Stimulated activated CD8-positive, alpha-beta memory T cell treated with anti-CD3 and anti-CD28 coated beads, Interleukin-12 subunit alpha, Interleukin-12 subunit beta, amount 100 ng/mL, for 1 hour (primary cell): ENCODE results near the gene PCDHGA4.
"Not testable (repeated sequence)": the region's sequence is repeated elsewhere in the genome, so short reads cannot be mapped to it uniquely, and the experiment has no call there.

Source experiments
- DNase-seq: peaks from one replicate; pipeline ENCODE4 v3.0.0-alpha.2; 2020; ENCODE audit warnings: low read depth

PCDHGA4 gene

DNA sequence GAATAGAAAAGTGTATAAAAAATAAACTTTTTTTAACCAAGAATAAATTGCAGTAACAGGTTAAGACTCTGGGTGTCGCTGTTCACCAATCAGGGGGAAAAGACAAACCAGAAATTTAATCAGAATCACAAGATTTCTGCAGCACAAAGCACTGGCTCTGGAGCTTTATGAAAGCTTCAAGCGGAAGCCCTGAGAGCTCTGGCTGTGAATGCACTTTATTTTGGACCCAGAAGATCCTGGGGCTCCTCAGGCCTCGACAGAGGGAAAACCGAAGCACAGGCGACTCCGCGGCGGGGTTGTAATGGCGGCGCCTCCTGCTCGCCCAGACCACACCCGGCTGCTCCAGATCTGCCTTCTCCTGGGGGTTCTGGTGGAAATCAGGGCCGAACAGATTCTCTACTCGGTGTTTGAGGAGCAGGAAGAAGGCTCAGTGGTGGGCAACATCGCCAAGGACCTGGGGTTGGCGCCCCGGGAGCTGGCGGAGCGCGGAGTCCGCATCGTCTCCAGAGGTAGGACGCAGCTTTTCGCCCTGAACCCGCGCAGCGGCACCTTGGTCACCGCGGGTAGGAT lies at the start of gene PCDHGA4:
PCDHGA4 (plus strand) TSS at position 122 of the 570 bp plus-strand sequence; CDS start at position 209, 87 bp downstream.
- DNase-seq, result no peak

DNA sequence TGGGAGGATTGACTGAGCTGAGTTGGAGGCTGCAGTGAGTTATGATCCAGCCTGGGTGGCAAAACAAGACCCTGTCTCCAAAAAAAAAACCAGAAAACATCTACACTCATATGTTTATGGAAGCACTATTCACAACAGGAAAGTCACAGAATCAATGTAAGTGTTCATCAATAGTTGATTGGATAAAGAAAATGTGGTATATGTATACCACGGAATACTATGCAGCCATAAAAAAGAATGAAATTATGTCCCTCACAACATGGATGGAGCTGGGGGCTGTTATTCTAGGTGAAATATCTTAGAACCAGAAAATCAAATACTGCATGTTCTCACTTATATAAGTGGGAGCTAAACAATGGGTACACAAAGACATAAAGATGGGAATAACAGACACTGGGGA lies 48.2 kb upstream of the PCDHGA4 start:
- DNase-seq, result no peak

DNA sequence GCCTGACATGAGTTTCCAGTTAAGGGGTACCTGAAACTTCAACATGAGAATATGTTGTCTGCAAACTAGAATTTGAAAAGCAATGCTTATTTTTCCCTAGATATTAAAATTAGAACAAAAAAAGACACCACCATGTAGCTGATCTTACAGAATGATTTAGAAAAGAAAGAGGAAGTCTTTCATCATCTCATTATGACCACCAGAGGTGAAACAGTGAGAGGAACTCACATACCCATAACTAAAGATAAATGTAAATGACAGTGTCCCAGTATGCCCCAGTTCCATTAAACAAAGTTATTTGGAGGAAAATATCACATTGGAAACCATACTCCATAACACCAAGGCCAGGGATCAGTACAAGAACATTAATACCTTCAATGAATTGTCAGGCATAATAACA lies 41.1 kb upstream of the PCDHGA4 start:
- DNase-seq, result no peak

DNA sequence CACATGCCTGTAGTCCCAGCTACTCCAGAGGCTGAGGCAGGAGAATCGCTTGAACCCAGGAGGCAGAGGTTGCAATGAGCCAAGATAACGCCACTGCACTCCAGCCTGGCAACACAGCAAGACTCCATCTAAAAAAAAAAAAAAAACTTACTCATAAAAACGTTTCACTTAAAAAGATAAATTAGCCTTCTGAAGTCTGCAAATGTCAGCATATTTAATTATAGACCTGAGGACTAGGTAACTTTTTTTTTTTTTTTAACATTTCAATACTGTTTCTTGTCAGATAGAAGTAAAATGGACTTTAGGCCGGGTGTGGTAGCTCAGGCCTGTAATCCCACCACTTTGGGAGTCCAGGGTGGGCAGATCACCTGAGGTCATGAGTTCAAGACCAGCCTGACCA lies 37.9 kb upstream of the PCDHGA4 start:
- not testable (repeated sequence) for DNase-seq

DNA sequence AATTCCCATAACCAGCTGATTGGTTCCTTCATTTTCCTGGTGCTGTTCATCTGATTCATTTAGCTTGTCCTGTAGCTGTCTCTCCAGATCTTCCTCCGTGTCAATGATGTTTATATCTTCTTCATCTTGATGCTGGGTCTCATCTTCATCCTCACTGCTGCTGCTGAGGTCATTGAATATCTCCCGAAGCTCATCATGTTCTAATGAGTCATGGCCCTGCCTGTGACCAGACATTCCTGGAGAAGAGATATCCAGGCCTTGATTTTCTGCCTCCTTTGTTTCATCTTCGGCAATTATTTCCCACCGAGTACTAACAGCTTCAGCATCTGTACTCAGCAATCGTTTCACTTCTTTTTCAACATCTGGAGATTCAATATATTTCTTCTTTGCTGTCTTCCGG lies 35.6 kb upstream of the PCDHGA4 start:
- no peak for DNase-seq

DNA sequence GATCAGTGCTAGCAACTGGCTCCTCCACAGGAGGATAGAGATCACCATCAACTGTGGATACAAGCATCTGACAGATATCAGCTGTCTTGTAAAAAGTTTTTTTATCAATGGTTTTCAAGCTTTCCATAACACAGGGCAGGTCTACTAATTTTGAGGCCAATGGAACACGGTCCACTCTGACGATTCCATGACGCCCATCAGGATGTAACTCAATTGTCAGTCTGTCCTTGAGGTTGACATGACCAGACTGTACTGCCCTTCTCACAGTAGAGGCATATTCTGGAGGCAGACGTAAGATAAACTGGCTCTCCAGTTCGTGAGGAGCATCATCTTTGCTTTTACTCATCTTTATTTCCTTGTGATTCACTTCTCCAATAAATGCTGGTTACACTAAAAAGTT lies 35.1 kb upstream of the PCDHGA4 start:
- no peak for DNase-seq

DNA sequence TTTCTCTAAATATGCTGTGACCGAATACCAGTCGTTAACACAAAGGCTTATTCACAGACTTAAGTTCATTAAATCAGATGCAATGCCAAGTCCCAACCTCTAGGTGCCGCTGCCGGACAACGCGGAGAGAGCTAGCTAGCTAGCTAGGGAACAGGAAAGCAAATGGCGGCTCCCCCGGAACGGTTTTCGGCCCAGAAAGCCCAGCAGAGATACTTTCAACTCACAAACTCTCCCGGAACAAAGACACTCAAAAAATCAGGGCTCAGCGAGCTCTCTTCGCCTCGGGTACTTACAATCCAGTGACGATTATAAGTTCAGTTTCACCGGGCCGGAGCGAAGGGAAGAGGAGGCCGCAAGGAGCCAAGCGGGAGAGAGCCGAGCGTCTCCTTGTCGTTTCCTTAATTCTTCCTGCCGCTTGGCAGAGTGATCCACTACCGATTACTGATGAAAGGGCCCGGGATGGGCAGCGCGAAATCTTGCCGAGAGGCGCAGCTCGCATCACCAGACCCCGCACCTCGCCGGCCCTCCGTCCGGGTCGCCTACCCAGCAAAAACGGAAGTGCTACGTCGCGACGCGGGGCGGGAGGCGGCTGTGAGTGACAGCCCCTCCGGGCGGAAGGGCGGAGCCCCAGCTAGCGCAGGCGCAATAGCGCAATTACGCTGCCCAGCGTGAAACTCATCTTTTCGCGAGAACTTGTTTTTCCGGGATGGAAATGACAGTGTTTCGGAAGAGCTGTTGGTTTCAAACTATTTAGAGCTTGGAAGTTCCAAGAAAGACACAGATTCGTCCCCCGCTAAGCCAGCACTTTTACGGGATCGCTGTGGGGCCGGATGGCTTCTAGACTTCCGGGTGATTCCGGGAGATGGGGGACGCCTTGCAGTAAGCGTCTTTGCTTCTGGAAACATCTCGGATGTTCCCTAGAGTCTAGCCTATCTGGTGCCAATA lies 34.3 kb upstream of the PCDHGA4 start, which contains the start of gene TAF7:
TAF7 (minus strand) TSS at position 560 of the 945 bp plus-strand sequence. CDS start 740 bp downstream, outside the sequence.
- DNase-seq, result peak; percentile 90

DNA sequence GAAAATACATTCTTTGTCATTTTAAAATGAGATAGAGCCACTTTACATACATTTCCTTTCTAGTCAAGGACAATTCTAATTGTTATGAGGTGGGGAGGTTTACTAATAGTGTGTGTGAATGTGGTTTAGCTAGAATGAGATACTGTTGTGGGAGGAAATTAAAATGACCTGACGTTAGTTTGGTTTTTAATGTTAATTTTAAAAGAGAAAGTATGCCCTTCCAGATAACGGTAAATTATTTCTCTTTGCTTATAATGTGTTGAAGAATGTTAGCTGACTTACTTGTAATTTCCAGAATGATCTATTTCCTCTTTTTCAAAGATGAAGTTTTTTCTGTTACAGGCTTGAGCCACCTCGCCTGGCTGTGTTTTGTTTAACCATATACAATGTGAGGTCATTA lies 32.6 kb upstream of the PCDHGA4 start:
- no peak for DNase-seq

DNA sequence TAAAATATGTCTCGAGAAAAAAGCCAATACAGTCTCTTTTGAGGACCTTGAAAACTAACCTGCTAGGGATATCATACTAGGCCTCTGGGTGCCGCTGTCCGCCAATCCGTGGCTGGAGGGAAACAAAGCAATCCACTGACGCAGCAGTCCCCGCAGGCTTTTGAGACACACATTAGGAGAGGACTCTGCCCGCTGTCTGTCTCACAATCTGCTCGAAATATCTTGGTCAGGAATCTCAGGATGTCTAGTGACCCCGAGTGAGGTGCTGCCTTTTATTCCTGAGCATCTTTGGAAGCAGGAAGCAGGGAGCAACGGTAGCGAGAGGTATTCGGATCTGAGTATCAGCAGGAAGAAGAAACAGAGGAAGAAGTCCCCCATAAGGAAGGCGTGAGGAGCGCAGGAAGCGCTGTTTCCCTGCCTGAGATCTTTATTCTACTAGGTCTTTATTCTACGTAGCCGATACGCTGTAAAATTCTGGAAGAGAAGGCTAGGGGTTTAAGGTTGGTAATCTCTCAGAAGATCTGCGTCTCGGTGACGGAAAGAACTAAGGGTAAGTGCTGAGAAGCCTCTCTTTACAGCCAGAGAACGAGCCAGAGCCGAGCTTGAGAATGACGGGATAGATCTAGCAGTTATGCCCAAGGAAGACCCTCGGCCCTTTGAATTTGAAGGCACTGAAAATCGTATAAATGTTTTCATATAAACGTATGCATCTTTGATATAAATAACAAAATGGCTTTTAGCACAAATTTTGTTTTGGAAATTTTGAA lies 28.6 kb upstream of the PCDHGA4 start:
- peak; percentile 51 for DNase-seq

DNA sequence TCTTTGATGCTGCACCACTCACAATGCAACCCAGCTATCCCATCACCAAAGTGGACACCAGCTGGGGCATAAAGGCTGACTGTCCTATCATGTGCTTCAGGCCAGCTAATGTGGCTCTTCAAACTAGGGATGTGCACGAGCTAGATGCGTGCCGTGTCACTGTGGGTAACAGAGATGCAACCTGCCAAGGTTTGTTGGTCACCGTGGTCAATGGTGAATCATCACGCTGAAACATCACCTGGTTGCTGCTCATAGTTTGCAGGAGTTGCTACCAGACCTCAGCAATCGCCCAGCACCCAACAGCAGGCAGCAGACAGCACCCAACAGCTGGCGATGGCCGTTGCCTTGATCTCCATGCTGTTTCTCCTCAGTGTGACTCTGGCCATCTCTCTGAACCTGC lies 26.6 kb upstream of the PCDHGA4 start:
- no peak for DNase-seq

DNA sequence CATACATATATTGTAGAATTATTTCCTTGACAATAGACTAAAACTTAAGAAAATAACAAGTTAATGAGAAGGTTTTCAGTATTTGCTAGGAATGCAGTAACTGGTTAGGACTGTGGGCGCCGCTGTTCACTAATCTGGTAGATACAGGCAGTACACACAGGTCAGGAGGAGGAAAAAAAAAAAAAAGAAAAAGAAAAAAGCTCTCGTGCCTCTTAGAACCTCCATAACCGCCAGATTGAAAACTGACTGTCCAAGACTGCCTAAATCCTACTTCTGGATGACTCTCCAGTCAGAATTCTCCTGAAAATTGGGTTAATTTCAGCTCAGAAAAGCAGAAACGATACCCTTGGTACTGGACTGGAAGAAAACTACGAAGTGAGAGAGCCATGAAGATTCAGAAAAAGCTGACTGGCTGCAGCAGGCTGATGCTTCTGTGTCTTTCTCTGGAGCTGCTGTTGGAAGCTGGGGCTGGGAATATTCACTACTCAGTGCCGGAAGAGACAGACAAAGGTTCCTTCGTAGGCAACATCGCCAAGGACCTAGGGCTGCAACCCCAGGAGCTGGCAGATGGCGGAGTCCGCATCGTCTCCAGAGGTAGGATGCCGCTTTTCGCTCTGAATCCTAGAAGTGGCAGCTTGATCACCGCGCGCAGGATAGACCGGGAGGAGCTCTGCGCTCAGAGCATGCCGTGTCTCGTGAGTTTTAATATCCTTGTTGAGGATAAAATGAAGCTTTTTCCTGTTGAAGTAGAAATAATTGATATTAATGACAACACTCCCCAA lies 24.3 kb upstream of the PCDHGA4 start, which contains the start of gene PCDHGA1:
PCDHGA1 (plus strand) TSS at position 216 of the 782 bp plus-strand sequence.
- no peak for DNase-seq

DNA sequence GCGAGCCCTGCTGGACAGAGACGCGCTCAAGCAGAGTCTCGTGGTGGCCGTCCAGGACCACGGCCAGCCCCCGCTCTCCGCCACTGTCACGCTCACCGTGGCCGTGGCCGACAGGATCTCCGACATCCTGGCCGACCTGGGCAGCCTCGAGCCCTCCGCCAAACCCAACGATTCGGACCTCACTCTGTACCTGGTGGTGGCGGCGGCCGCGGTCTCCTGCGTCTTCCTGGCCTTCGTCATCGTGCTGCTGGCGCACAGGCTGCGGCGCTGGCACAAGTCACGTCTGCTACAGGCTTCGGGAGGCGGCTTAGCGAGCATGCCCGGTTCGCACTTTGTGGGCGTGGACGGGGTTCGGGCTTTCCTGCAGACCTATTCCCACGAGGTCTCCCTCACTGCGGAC lies 22.2 kb upstream of the PCDHGA4 start:
- DNase-seq, result not testable (repeated sequence)

DNA sequence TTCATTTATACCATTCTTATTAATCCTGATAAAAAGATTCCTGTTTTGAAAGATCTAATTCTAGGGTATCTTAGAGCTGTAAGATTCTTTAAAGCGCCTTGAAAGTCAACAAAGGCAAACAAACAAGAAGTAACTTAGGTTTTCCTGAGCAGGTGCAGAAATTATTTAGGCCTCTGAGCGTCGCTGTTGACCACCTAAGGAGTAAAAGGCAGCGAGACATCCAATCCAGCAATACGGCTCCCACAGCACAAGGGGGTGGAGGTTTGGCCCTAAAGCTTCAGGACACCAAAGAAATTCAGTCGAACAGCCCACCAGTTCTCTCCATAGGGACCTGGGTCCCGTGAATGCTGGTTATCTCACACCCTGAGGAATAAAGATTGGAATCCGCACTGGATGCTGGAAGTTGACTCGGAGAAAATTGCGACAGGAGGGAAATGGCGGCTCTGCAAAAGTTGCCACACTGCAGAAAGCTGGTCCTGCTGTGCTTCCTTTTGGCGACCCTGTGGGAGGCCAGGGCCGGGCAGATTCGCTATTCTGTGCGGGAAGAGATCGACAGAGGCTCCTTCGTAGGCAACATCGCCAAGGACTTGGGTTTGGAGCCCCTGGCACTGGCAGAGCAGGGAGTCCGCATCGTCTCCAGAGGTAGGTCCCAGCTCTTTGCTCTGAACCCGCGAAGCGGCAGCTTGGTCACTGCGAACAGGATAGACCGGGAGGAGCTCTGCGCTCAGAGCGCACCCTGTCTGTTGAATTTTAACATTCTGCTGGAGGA lies 16.1 kb upstream of the PCDHGA4 start, which contains the start of gene PCDHGA2:
PCDHGA2 (plus strand) TSS at position 223 of the 769 bp plus-strand sequence.
- DNase-seq, result no peak

DNA sequence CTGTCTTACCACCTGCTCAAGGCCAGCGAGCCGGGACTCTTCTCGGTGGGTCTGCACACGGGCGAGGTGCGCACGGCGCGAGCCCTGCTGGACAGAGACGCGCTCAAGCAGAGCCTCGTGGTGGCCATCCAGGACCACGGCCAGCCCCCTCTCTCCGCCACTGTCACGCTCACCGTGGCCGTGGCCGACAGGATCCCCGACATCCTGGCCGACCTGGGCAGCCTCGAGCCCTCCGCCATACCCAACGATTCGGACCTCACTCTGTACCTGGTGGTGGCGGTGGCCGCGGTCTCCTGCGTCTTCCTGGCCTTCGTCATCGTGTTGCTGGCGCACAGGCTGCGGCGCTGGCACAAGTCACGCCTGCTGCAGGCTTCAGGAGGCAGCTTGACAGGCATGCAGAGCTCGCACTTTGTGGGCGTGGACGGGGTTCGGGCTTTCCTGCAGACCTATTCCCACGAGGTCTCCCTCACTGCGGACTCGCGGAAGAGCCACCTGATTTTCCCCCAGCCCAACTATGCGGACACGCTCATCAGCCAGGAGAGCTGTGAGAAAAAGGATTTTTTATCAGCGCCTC lies 14.0 kb upstream of the PCDHGA4 start:
- DNase-seq, result not testable (repeated sequence)

DNA sequence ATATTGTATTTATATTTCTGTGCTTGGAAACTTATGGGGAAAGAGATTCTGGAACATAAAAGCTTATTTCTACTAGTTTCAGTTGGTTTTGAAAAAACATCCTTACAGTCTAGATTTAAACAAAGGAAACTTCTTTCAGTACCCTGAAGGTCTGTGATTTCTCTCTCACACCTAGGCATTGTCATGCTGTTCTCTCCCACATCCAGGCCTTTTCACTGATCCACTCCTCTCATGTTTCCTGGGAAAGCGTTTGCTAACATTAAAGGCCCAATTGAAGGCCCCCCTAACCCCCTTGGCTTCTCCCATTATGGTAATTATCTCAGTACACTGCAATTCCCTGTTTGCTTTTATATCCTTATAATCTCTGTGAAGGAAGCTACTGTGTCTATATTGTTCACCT lies 12.0 kb upstream of the PCDHGA4 start:
- no peak for DNase-seq

DNA sequence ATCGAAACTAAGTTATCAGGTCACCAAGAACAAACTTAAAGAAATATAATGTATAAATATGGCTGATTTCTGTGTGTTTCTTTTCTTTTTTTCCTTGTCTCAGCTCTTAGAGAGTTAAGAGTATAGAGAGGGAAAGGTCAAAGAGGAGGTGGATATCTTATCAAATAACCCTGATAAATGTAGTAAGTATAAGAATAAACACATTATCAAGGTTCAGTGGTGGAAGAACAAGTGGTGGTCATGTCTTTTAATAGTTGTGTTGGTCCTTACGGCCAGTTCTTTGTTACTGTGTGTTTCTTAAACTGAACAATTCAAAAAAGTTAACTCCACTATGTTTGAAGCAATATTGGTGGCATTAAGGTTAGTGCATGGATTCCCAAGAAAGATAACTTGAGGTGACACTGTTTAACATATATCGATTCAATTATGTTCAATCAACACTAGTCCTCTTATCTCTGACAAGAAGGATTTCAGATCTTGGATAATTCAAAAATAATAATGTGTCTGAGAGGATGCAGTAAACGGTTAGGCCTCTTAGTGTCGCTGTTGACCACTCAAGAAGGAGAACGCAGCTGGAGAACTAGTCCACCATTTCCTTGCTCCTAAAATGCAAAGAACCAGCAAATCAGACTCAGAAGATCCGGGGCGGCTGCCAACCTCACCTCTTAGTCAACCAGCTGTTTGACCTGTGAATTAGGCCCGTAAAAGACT lies 11.4 kb upstream of the PCDHGA4 start, which contains the start of gene PCDHGA3:
PCDHGA3 (plus strand) TSS at position 588 of the 711 bp plus-strand sequence. CDS start 205 bp downstream, outside the sequence.
- DNase-seq, result no peak

DNA sequence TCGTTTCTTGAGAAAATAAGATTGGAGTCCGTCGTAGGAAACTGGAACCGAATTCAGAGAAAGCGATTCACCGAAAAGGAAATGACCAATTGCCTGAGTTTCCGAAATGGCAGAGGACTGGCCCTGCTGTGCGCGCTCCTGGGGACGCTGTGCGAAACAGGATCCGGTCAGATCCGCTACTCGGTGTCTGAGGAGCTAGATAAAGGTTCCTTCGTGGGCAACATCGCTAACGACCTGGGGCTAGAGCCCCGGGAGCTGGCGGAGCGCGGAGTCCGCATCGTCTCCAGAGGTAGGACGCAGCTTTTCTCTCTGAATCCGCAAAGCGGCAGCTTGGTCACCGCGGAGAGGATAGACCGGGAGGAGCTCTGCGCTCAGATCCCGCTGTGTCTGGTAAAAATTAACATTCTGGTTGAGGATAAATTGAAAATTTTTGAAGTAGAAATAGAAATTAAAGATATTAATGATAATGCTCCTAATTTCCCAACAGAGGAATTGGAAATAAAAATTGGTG lies 10.8 kb upstream of the PCDHGA4 start:
- DNase-seq, result no peak

DNA sequence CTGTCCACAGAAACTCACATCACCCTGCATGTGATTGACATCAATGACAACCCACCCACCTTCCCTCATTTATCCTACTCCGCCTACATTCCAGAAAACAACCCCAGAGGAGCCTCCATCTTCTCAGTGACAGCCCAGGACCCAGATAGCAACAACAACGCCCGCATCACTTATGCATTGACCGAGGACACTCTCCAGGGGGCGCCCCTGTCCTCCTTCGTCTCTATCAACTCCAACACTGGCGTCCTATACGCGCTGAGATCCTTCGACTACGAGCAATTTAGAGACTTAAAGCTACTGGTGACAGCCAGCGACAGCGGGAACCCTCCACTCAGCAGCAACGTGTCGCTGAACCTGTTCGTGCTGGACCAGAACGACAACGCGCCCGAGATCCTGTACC lies 9.5 kb upstream of the PCDHGA4 start:
- DNase-seq, result no peak

DNA sequence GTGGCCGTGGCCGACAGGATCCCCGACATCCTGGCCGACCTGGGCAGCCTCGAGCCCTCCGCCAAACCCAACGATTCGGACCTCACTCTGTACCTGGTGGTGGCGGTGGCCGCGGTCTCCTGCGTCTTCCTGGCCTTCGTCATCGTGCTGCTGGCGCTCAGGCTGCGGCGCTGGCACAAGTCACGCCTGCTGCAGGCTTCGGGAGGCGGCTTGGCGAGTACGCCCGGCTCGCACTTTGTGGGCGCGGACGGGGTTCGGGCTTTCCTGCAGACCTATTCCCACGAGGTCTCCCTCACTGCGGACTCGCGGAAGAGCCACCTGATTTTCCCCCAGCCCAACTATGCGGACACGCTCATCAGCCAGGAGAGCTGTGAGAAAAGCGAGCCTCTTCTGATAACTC lies 8.8 kb upstream of the PCDHGA4 start:
- not testable (repeated sequence) for DNase-seq
